ENCODE data around the gene TNS4. TPM values are rescaled to one million over a fixed set of nuclear protein-coding genes. Genes with fewer than 3 reads are reported as not detected.

Gene TNS4
- total and polyA plus RNA-seq, 2 donors (not counting 1 experiment from before 2014, with no cell fraction given) = under 0.01 to 0.05 TPM

GRCh38 chr17:40542558-40543411 is 41.4 kb upstream of the TNS4 start:
- H3K4me3 ChIP-seq (replicated peaks in 1 of 4; ENCODE audit: control extremely low read depth in 1 of 4, insufficient read depth in 1 of 4, low read depth in 3 of 4, low read length in 4 of 4) = no peak overlapping the region
- peak; percentile 90 to 100 for DNase-seq (ENCODE audit: low read depth in 2 of 2)
- H3K36me3 ChIP-seq (ENCODE audit: control insufficient read depth, insufficient read depth, low read length) = no peaks in the 10 kb centered on the region
- no peak overlapping the region for H2AFZ ChIP-seq (ENCODE audit: low read length)
- H3K4me2 ChIP-seq (ENCODE audit: extremely low read depth, insufficient read depth, low read length) = no peak overlapping the region
- no peaks in the 10 kb centered on the region for H3K79me2 ChIP-seq (ENCODE audit: control insufficient read depth, insufficient read depth, low read length)
- no peaks in the 10 kb centered on the region for H3K27me3 ChIP-seq (ENCODE audit: control insufficient read depth, insufficient read depth, low read length)
- no peak for TF ChIP-seq EZH2 (IDR thresholded peaks at IDR 0.05; ENCODE audit: low read length, missing control alignments)
- TF ChIP-seq, protein P1, sequence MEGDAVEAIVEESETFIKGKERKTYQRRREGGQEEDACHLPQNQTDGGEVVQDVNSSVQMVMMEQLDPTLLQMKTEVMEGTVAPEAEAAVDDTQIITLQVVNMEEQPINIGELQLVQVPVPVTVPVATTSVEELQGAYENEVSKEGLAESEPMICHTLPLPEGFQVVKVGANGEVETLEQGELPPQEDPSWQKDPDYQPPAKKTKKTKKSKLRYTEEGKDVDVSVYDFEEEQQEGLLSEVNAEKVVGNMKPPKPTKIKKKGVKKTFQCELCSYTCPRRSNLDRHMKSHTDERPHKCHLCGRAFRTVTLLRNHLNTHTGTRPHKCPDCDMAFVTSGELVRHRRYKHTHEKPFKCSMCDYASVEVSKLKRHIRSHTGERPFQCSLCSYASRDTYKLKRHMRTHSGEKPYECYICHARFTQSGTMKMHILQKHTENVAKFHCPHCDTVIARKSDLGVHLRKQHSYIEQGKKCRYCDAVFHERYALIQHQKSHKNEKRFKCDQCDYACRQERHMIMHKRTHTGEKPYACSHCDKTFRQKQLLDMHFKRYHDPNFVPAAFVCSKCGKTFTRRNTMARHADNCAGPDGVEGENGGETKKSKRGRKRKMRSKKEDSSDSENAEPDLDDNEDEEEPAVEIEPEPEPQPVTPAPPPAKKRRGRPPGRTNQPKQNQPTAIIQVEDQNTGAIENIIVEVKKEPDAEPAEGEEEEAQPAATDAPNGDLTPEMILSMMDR (conservative IDR thresholded peaks at IDR 0.05 in 1 of 2, IDR thresholded peaks at IDR 0.05 in 1 of 2; ENCODE audit: low read depth in 1 of 2, low read length in 2 of 2) = no peak
- H3K9me3 ChIP-seq (ENCODE audit: control insufficient read depth, insufficient read depth, low read depth, low read length) = no peaks in the 10 kb centered on the region
- peak overlapping the region; percentile 97 for H3K27ac ChIP-seq (ENCODE audit: insufficient read depth, low read length)
- peaks cover 23% of the 10 kb centered on the region for H3K4me1 ChIP-seq (ENCODE audit: control insufficient read depth, extremely low read depth, insufficient read depth, low read length)
- peak overlapping the region; percentile 65 for H3K9ac ChIP-seq (ENCODE audit: insufficient read depth, low read length)
- no peaks in the 10 kb centered on the region for H4K20me1 ChIP-seq (ENCODE audit: control insufficient read depth, extremely low read depth, insufficient read depth, low read length)

DNA sequence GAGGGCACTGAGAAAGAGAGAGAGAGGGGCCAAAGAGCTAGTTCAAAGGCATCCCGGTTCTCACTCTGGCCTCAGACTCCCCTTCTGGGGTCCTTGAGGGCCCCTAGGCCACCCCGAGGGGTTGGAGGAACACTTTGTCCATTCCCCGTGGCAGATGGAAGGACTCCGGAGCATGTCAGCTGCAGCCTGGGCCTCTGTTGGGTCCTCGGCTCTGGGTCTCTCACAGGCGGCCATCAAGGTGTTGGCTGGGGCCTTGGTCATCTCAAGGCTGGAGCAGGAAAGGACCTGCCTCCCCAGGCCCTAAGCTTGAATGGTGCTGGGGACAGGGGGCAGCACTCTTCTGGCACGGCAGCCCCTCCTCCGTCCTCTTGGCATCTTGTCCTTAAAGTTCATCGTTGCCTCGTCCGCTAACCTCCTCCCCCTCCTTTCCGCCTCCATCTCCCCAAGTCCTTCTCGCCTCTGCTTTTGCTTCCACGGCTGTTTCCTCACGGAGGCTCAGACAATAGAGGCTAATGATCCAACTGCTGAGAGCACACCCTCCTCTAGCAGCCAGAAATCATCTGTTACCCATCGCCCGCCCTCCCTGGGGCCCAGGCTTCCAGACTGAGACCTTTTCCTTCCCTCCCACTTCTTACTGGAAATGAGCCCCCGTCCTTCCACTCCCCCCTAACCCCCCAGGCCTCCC is 40.6 kb upstream of the TNS4 start:
- no peaks in the 10 kb centered on the region for H3K36me3 ChIP-seq (ENCODE audit: control insufficient read depth, insufficient read depth, low read length)
- H3K4me2 ChIP-seq (ENCODE audit: extremely low read depth, insufficient read depth, low read length) = no peak overlapping the region
- H3K4me1 ChIP-seq (ENCODE audit: control insufficient read depth, extremely low read depth, insufficient read depth, low read length) = peaks cover 19% of the 10 kb centered on the region
- peak overlapping the region; percentile 97 for H3K27ac ChIP-seq (ENCODE audit: insufficient read depth, low read length)
- H2AFZ ChIP-seq (ENCODE audit: low read length) = no peak overlapping the region
- no peaks in the 10 kb centered on the region for H3K79me2 ChIP-seq (ENCODE audit: control insufficient read depth, insufficient read depth, low read length)
- TF ChIP-seq EZH2 (IDR thresholded peaks at IDR 0.05; ENCODE audit: low read length, missing control alignments) = no peak
- TF ChIP-seq, protein P1 (conservative IDR thresholded peaks at IDR 0.05 in 1 of 2, IDR thresholded peaks at IDR 0.05 in 1 of 2; ENCODE audit: low read depth in 1 of 2, low read length in 2 of 2) = no peak
- no peak overlapping the region for H3K4me3 ChIP-seq (replicated peaks in 1 of 4; ENCODE audit: control extremely low read depth in 1 of 4, insufficient read depth in 1 of 4, low read depth in 3 of 4, low read length in 4 of 4)
- no peaks in the 10 kb centered on the region for H4K20me1 ChIP-seq (ENCODE audit: control insufficient read depth, extremely low read depth, insufficient read depth, low read length)
- DNase-seq (ENCODE audit: low read depth in 2 of 2) = peak in 1 of 2 donors; percentile 34
- H3K27me3 ChIP-seq (ENCODE audit: control insufficient read depth, insufficient read depth, low read length) = no peaks in the 10 kb centered on the region
- peak overlapping the region; percentile 65 for H3K9ac ChIP-seq (ENCODE audit: insufficient read depth, low read length)
- no peaks in the 10 kb centered on the region for H3K9me3 ChIP-seq (ENCODE audit: control insufficient read depth, insufficient read depth, low read depth, low read length)

Data from fibroblast of lung (primary cell).